GM12878 (cell line): ENCODE results near the gene TLE3. TPM values are rescaled to one million over a fixed set of nuclear protein-coding genes. Genes with fewer than 3 reads are reported as not detected.

ENCODE experiments used
- ATAC-seq: fragments of 200-7000 bp; cut with Tn5 transposase; 3 replicates; pipeline ENCODE4 v1.9.1; 2020; ENCODE audit warnings: mild to moderate bottlenecking, moderate library complexity
- BruUV-seq: library from RNA; stranded (reverse); fragments of 400-500 nt; replicated peaks from 2 replicates; lab custom pipeline; 2021; lab: Mats Ljungman, UMichigan
- CTCF ChIA-PET: fragments of 300-600 bp; sonication (Branson Sonifier 250); formaldehyde crosslinking; extraction: SDS; loops from one replicate; lab custom pipeline; 2021; ENCODE audit warnings: inconsistent platforms; lab: Yijun Ruan, JAX
- POLR2A ChIA-PET: fragments of 350-600 bp; formaldehyde crosslinking; extraction: SDS; loops from one replicate; lab custom pipeline; 2021; ENCODE audit warnings: inconsistent platforms; lab: Charles Lee
- RAD21 ChIA-PET: fragments of 300-600 bp; sonication (Branson Sonifier 250); formaldehyde crosslinking; loops from one replicate; lab custom pipeline; 2023; ENCODE audit warnings: antibody characterized with exemption; ENCODE audit not compliant: unreplicated experiment; lab: Charles Lee
- SMC1A ChIA-PET: fragments of 300-600 bp; sonication (Branson Sonifier 250); formaldehyde crosslinking; loops from one replicate; lab custom pipeline; 2023; ENCODE audit not compliant: unreplicated experiment, uncharacterized antibody; lab: Charles Lee
- DNase-seq: peaks from one replicate; pipeline ENCODE4 v3.0.0-alpha.2; 2011; ENCODE audit warnings: low read depth, low spot score
- FAIRE-seq: peaks from 3 replicates; lab custom pipeline; 2011; peaks lifted over from hg19 to GRCh38; lab: Jason Lieb, UNC
- H2AFZ ChIP-seq: 2 replicates; pipeline ENCODE4 v1.6.0; 2011; ENCODE audit warnings: low read depth, low read length, control low read depth; ENCODE audit not compliant: control insufficient read depth
- H3K27ac ChIP-seq: 2 replicates; pipeline ENCODE4 v1.5.1; 2011; ENCODE audit warnings: control low read depth; ENCODE audit not compliant: control insufficient read depth, insufficient read depth
- H3K27me3 ChIP-seq, 2 experiments: replicated peaks in 1 of 2; 2 replicates each; pipeline versions ENCODE4 v1.6.0 to v1.6.1; 2011; ENCODE audit warnings: low read length in 1 of 2; ENCODE audit not compliant: control insufficient read depth in 2 of 2, insufficient read depth in 2 of 2
- H3K36me3 ChIP-seq, 2 experiments: 2 replicates each; pipeline ENCODE4 v1.5.1; 2011; ENCODE audit warnings: low read length in 1 of 2; ENCODE audit not compliant: control insufficient read depth in 2 of 2, insufficient read depth in 2 of 2
- H3K4me1 ChIP-seq: 2 replicates; pipeline ENCODE4 v1.6.1; 2011; ENCODE audit warnings: mild to moderate bottlenecking, low read length, moderate library complexity, mixed read lengths; ENCODE audit not compliant: control insufficient read depth, insufficient read depth
- H3K4me2 ChIP-seq: 2 replicates; pipeline ENCODE4 v1.6.0; 2011; ENCODE audit warnings: control low read depth; ENCODE audit not compliant: control insufficient read depth, insufficient read depth
- H3K4me3 ChIP-seq: fragments of 200-600 bp; sonication (generic); 2 replicates; pipeline ENCODE4 v1.5.1; 2016
- H3K79me2 ChIP-seq: 2 replicates; pipeline ENCODE4 v1.6.0; 2011; ENCODE audit warnings: low read length; ENCODE audit not compliant: control insufficient read depth, insufficient read depth
- H3K9ac ChIP-seq: 2 replicates; pipeline ENCODE4 v1.8.0; 2011; ENCODE audit warnings: low read length, control low read depth, mixed read lengths; ENCODE audit not compliant: control insufficient read depth, insufficient read depth
- H3K9me3 ChIP-seq: replicated peaks from 3 replicates; pipeline ENCODE4 v1.5.1; 2011; ENCODE audit warnings: mild to moderate bottlenecking, low read length; ENCODE audit not compliant: control insufficient read depth, insufficient read depth
- H4K20me1 ChIP-seq: 2 replicates; pipeline ENCODE4 v1.6.0; 2011; ENCODE audit not compliant: control insufficient read depth, insufficient read depth
- ASH2L ChIP-seq: fragments of 300-600, 200-600 bp; sonication (generic); IDR thresholded peaks from 2 replicates; pipeline ENCODE4 v1.6.1; 2017; ENCODE audit warnings: low read depth, mild to moderate bottlenecking, borderline replicate concordance
- BHLHE40 ChIP-seq, 2 experiments: fragments of 450-650 bp in 1 of 2; IDR thresholded peaks; 2 replicates each; pipeline ENCODE4 v1.6.1; 2011 to 2017; ENCODE audit warnings: low read depth in 2 of 2, borderline replicate concordance in 1 of 2, improper control_type of control experiment in 1 of 2, low read length in 1 of 2, mild to moderate bottlenecking in 1 of 2
- ESRRA ChIP-seq: IDR thresholded peaks from 2 replicates; pipeline ENCODE4 v1.6.1; 2012; ENCODE audit warnings: mild to moderate bottlenecking, low read length, improper control_type of control experiment
- FOXK2 ChIP-seq: fragments of 450-650 bp; IDR thresholded peaks from 2 replicates; pipeline ENCODE4 v1.6.1; 2017; ENCODE audit warnings: mild to moderate bottlenecking, moderate library complexity
- HDAC6 ChIP-seq: fragments of 200-600 bp; sonication (generic); IDR thresholded peaks from one replicate; pipeline ENCODE4 v1.8.0; 2017; ENCODE audit warnings: antibody characterized with exemption; ENCODE audit not compliant: unreplicated experiment
- KDM1A ChIP-seq: fragments of 200-600 bp; sonication (generic); IDR thresholded peaks from 2 replicates; pipeline ENCODE4 v1.6.1; 2016; ENCODE audit warnings: borderline replicate concordance
- MTA3 ChIP-seq: IDR thresholded peaks from 2 replicates; pipeline ENCODE4 v1.6.1; 2012; ENCODE audit warnings: low read length, inconsistent platforms, borderline replicate concordance
- NBN ChIP-seq: fragments of 450-650 bp; IDR thresholded peaks from 2 replicates; pipeline ENCODE4 v1.6.1; 2016
- NFIC ChIP-seq: IDR thresholded peaks from 2 replicates; pipeline ENCODE4 v1.6.1; 2012; ENCODE audit warnings: low read depth, mild to moderate bottlenecking, inconsistent platforms, low read length, moderate library complexity
- NFYB ChIP-seq: IDR thresholded peaks from 2 replicates; pipeline ENCODE4 v1.6.1; 2011; ENCODE audit warnings: low read depth, mild to moderate bottlenecking, low read length, improper control_type of control experiment, moderate library complexity; ENCODE audit not compliant: insufficient read depth
- RAD51 ChIP-seq: fragments of 450-650 bp; IDR thresholded peaks from 2 replicates; pipeline ENCODE4 v1.6.1; 2016; ENCODE audit warnings: moderate library complexity, mild to moderate bottlenecking, inconsistent platforms
- SMC3 ChIP-seq: IDR thresholded peaks from 2 replicates; pipeline ENCODE4 v1.6.1; 2011; ENCODE audit warnings: low read length, improper control_type of control experiment, borderline replicate concordance
- SUZ12 ChIP-seq: fragments of 200-600 bp; sonication (generic); IDR thresholded peaks from one replicate; pipeline ENCODE4 v1.6.1; 2018; ENCODE audit warnings: antibody characterized with exemption, mild to moderate bottlenecking; ENCODE audit not compliant: unreplicated experiment
- ZNF207 ChIP-seq: fragments of 450-650 bp; IDR thresholded peaks from 2 replicates; pipeline ENCODE4 v1.6.1; 2014; ENCODE audit warnings: antibody characterized with exemption, mild to moderate bottlenecking, borderline replicate concordance
- ZNF24 ChIP-seq: fragments of 450-650 bp; IDR thresholded peaks from 2 replicates; pipeline ENCODE4 v1.6.1; 2017; ENCODE audit warnings: antibody characterized with exemption, mild to moderate bottlenecking
- WGBS: methylation state at CpG from one replicate; pipeline ENCODE4 v1.1.6; 2016; ENCODE audit warnings: low lambda C conversion rate; ENCODE audit not compliant: insufficient replicate concordance, insufficient coverage; ENCODE audit errors: missing lambda C conversion rate; 5-methylcytosine and 5-hydroxymethylcytosine counted together
- in situ Hi-C: fragments of 300-500 bp; cut with MboI; formaldehyde crosslinking; loops from 9 replicates; pipeline ENCODE4 v1.14.3; 2018; ENCODE audit warnings: mixed read lengths
- intact Hi-C: fragments of 100-400 bp; cut with micrococcal nuclease; formaldehyde crosslinking; loops from one replicate; pipeline ENCODE4 v1.14.2; 2022; ENCODE audit not compliant: unreplicated experiment
- polyA plus RNA-seq, 11 experiments: library from polyadenylated mRNA; depleted of rRNA in 4 of 11; unstranded in 6 of 11; stranded (reverse) in 5 of 11; fragments of >200 nt; fragmentation: Nextera tagmentation in 4 of 11; fragmentation: Illumina TruSeq in 1 of 11; extraction: Ambion mirVana in 4 of 11; extraction: Trizol in 1 of 11; gene quantifications; 1 replicate in 1 of 11; 2 replicates in 10 of 11; pipeline versions ENCODE4 v1.2.1 to v1.2.3, GENCODE V29; 2011 to 2016; ENCODE audit warnings: inconsistent platforms in 2 of 11, missing spikeins in 2 of 11, low read depth in 1 of 11
- total RNA-seq, 4 experiments: library from RNA; depleted of rRNA in 3 of 4; stranded (reverse); fragments of >200 nt in 3 of 4; fragmentation: Illumina TruSeq in 1 of 4; extraction: Trizol in 1 of 4; gene quantifications; 2 replicates each; pipeline versions ENCODE4 v1.2.1 to v1.2.3, GENCODE V29; 2013 to 2021
- TF ChIP-seq, protein P1 (sequence below): IDR thresholded peaks from 2 replicates; pipeline ENCODE4 v1.6.1; 2012; ENCODE audit warnings: low read depth, low read length, improper control_type of control experiment

The TLE3 gene
- total and polyA plus RNA-seq, 10 of the 15 experiments (the other 5 are each of a cell fraction or from before 2014, with no cell fraction given) = 1.2 to 65.5 (median 9.7) TPM

- in situ Hi-C loops = no loop called here
- TF ChIP-seq FOXK2 (no peak), ZNF24 (no peak), MTA3 (no peak), NBN (no peak), HDAC6 (no peak), ZNF207 (no peak), KDM1A (no peak), SMC3 (no peak), NFIC (no peak), BHLHE40 (IDR thresholded peaks at IDR 0.05; ENCODE audit: borderline replicate concordance in 1 of 2, low read depth in 2 of 2, low read length in 1 of 2) (no peak), NFYB (no peak), ASH2L (no peak), ESRRA (no peak), RAD51 (no peak), SUZ12 (no peak)
- TF ChIP-seq, protein P1, sequence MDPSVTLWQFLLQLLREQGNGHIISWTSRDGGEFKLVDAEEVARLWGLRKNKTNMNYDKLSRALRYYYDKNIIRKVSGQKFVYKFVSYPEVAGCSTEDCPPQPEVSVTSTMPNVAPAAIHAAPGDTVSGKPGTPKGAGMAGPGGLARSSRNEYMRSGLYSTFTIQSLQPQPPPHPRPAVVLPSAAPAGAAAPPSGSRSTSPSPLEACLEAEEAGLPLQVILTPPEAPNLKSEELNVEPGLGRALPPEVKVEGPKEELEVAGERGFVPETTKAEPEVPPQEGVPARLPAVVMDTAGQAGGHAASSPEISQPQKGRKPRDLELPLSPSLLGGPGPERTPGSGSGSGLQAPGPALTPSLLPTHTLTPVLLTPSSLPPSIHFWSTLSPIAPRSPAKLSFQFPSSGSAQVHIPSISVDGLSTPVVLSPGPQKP = no peak
- no peak for DNase-seq
- no TSS peak for BruUV-seq
- Histone ChIP-seq H2AFZ (no peak overlapping the region), H3K4me3 (no peak overlapping the region), H3K79me2 (no peaks in the 10 kb centered on the region), H3K36me3 (peaks cover 38 to 64% of the 10 kb centered on the region in 2 experiments), H4K20me1 (no peaks in the 10 kb centered on the region), H3K27me3 (no peaks in the 10 kb centered on the region), H3K4me1 (no peaks in the 10 kb centered on the region), H3K27ac (no peak overlapping the region), H3K9me3 (no peaks in the 10 kb centered on the region), H3K4me2 (no peak overlapping the region), H3K9ac (no peak overlapping the region)
- FAIRE-seq = no peak
- SMC1A ChIA-PET = no interaction called here
- no peak for ATAC-seq
- POLR2A ChIA-PET = no interaction called here
- RAD21 ChIA-PET = interaction anchor here (0.8 kb wide), 1 partner anchor 411 kb away, joined by 3 read pairs; no protein-coding TSS in a partner anchor
- whole genome bisulfite sequencing = 87% methylated on average over 9 of the region's 9 CpGs
- intact Hi-C loops = no loop called here
- CTCF ChIA-PET = no interaction called here
Observed at GRCh38 chr15:70055601-70056051, 42.1 kb downstream of the TLE3 start.
